ENCODE data around the gene PLA2R1.

DNA sequence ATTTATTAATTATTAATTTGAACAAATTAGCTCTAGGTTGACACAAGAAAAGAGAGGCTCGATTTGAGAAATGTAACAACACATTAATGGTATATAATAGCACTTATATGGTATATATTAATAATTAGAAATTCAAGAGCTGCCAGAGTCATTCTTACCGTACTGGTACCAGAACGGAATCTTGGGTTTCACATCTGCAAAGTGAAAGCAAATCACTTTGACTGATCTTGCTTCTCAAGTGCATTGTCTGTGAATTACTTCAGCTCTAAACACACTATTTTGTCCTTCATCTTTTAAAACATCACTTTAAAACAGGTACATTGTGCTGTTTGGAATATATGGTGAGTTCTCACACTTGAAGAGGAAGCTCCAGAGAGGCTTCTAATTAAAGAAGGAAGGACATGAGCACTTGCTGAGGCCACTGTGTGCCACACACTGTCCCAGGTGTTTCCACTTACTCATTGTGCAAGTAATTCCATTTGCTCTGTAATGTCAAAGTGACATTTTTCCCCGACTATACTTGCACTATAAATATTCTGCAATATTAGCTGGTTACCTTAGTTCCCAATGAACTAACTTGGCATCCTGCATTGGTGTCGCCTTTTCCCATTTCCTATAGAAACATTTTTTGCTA is 85.8 kb downstream of the PLA2R1 start:
- TF ChIP-seq POLR2AphosphoS5 (IDR thresholded peaks at IDR 0.05) (no peak), POLR2A (IDR thresholded peaks at IDR 0.05) (no peak), CTCF (IDR thresholded peaks at IDR 0.05) (no peak)
